HG03439 (cell line): Measurements from ENCODE around the gene RBM20.

Source experiments
- ATAC-seq: cut with Tn5 transposase; IDR thresholded peaks from one replicate; pipeline ENCODE4 v1.9.1; 2021; ENCODE audit warnings: mild to moderate bottlenecking, moderate library complexity; ENCODE audit not compliant: unreplicated experiment

RBM20 gene

GRCh38 chr10:110885932-110886674, 242.0 kb downstream of the RBM20 start:
- ATAC-seq = no peak

GRCh38 chr10:110887560-110887959, 243.4 kb downstream of the RBM20 start:
- no peak for ATAC-seq
